Fibroblast of gingiva (primary cell): ENCODE results near the gene TATDN2.

Source experiments
- DNase-seq: peaks from one replicate; pipeline ENCODE4 v3.0.0-alpha.2; 2011; ENCODE audit warnings: low read depth

Gene TATDN2

GRCh38 chr3:10248184-10248983, at the start of gene TATDN2:
Gene TATDN2, plus strand, starts transcription at chr3:10248459. Its CDS starts 742 bp downstream, at chr3:10249201.
- peak; percentile 95 for DNase-seq

GRCh38 chr3:10198761-10199649, 49.3 kb upstream of the TATDN2 start:
- DNase-seq = no peak

GRCh38 chr3:10204921-10205320, 43.3 kb upstream of the TATDN2 start:
- DNase-seq = no peak

- peak; percentile 92 for DNase-seq
Observed at GRCh38 chr3:10205451-10206165, 42.7 kb upstream of the TATDN2 start.

GRCh38 chr3:10206166-10206511, 42.1 kb upstream of the TATDN2 start:
- no peak for DNase-seq

GRCh38 chr3:10213156-10213792, 35.0 kb upstream of the TATDN2 start:
- DNase-seq = no peak

GRCh38 chr3:10215578-10216368, 32.5 kb upstream of the TATDN2 start:
- no peak for DNase-seq

GRCh38 chr3:10217359-10217758, 30.9 kb upstream of the TATDN2 start:
- no peak for DNase-seq

- no peak for DNase-seq
Observed at GRCh38 chr3:10219737-10220136, 28.5 kb upstream of the TATDN2 start.

GRCh38 chr3:10223676-10224639, 24.3 kb upstream of the TATDN2 start:
- DNase-seq = no peak

- DNase-seq = peak; percentile 74
Observed at GRCh38 chr3:10224794-10225665, 23.2 kb upstream of the TATDN2 start.

GRCh38 chr3:10226293-10226692, 22.0 kb upstream of the TATDN2 start:
- no peak for DNase-seq

GRCh38 chr3:10228248-10228950, 19.9 kb upstream of the TATDN2 start:
- DNase-seq = no peak

- no peak for DNase-seq
Observed at GRCh38 chr3:10229576-10229975, 18.7 kb upstream of the TATDN2 start.

- no peak for DNase-seq
Observed at GRCh38 chr3:10232137-10232536, 16.1 kb upstream of the TATDN2 start.

- no peak for DNase-seq
Observed at GRCh38 chr3:10233988-10234387, 14.3 kb upstream of the TATDN2 start.

- no peak for DNase-seq
Observed at GRCh38 chr3:10234526-10235230, 13.6 kb upstream of the TATDN2 start.

- DNase-seq = no peak
Observed at GRCh38 chr3:10235551-10235950, 12.7 kb upstream of the TATDN2 start.
